ENCODE results near the gene SDSL. TPM values are rescaled to one million over a fixed set of nuclear protein-coding genes. Genes with fewer than 3 reads are reported as not detected.

Gene SDSL
- total RNA-seq, 1 experiment from 2014 or later: 19.9 TPM

DNA sequence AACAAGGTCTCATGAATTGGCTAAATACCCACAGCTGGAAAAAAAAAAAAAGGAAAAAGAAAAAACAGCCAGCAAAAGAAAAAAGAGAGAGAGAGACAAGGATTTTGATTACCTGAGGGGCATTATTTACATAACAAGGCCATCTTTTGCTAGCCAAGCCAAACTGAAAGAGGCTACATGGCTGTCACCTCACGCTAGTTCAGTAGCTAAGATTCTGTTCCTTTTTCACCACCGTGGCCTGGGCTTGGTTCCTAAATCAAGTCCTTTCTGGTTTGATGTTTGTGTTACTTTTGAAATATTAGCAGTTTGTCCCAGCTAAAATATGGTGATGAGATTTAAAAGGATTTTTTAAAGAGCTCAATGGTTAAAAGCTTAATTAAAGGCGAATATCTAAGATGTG, 16.5 kb upstream of the SDSL start:
- TF ChIP-seq, protein P1, sequence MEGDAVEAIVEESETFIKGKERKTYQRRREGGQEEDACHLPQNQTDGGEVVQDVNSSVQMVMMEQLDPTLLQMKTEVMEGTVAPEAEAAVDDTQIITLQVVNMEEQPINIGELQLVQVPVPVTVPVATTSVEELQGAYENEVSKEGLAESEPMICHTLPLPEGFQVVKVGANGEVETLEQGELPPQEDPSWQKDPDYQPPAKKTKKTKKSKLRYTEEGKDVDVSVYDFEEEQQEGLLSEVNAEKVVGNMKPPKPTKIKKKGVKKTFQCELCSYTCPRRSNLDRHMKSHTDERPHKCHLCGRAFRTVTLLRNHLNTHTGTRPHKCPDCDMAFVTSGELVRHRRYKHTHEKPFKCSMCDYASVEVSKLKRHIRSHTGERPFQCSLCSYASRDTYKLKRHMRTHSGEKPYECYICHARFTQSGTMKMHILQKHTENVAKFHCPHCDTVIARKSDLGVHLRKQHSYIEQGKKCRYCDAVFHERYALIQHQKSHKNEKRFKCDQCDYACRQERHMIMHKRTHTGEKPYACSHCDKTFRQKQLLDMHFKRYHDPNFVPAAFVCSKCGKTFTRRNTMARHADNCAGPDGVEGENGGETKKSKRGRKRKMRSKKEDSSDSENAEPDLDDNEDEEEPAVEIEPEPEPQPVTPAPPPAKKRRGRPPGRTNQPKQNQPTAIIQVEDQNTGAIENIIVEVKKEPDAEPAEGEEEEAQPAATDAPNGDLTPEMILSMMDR (IDR thresholded peaks at IDR 0.05; ENCODE audit: unreplicated experiment): no peak
- BruUV-seq (replicated peaks): no TSS peak
- CTCF ChIA-PET: no interaction called here
- Mint-ChIP-seq H3K4me3 (ENCODE audit: low read depth, unreplicated experiment) (no peak overlapping the region), H3K36me3 (ENCODE audit: insufficient read depth, unreplicated experiment) (no peaks in the 10 kb centered on the region), H3K27ac (ENCODE audit: unreplicated experiment) (no peak overlapping the region), H3K9me3 (ENCODE audit: low read depth, unreplicated experiment) (no peaks in the 10 kb centered on the region), H3K27me3 (ENCODE audit: unreplicated experiment) (peaks cover 16% of the 10 kb centered on the region), H3K4me1 (ENCODE audit: low read depth, unreplicated experiment) (peaks cover 7% of the 10 kb centered on the region)
- DNase-seq: no peak
- intact Hi-C loops (cut with micrococcal nuclease; ENCODE audit: unreplicated experiment): no loop called here

DNA sequence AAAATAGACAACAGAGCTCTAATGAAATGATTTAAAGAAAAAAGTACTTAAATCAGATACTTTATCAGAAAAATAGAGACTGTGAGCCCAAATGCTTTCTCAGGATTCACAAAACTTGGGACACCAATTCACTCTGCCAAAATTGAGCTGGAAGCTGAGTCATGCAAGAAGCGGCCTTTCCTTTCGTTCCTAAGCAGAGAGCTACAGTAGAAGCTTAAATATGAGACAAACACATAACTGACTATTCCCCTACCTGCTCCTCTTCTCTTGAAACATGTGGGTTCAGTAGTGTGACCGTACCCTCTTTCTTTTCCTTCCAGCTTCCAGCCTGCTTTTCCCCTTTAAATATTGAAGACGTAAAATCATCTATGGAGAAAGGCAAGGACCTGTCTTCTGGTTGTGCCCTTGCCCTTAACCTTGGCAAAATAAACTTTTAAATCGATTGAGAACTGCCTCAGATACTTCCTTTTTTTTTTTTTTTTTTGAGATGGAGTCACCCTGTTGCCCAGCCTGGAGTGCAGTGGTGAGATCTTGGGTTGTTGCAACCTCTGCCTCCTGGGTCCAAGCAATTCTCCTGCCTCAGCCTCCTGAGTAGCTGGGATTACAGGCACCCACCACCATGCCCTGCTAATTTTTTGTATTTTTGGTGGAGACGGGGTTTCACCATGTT, 14.1 kb upstream of the SDSL start:
- CTCF ChIA-PET: interaction anchor here (1.3 kb wide), 1 partner anchor 17 kb away, joined by 6 read pairs; no protein-coding TSS in a partner anchor
- TF ChIP-seq, protein P1 (IDR thresholded peaks at IDR 0.05; ENCODE audit: unreplicated experiment): no peak
- Mint-ChIP-seq H3K9me3 (ENCODE audit: low read depth, unreplicated experiment) (no peaks in the 10 kb centered on the region), H3K36me3 (ENCODE audit: insufficient read depth, unreplicated experiment) (no peaks in the 10 kb centered on the region), H3K4me3 (ENCODE audit: low read depth, unreplicated experiment) (no peak overlapping the region), H3K27me3 (ENCODE audit: unreplicated experiment) (peaks cover 13% of the 10 kb centered on the region), H3K27ac (ENCODE audit: unreplicated experiment) (no peak overlapping the region), H3K4me1 (ENCODE audit: low read depth, unreplicated experiment) (peaks cover 7% of the 10 kb centered on the region)
- no TSS peak for BruUV-seq (replicated peaks)
- no peak for DNase-seq
- intact Hi-C loops (cut with micrococcal nuclease; ENCODE audit: unreplicated experiment): no loop called here

DNA sequence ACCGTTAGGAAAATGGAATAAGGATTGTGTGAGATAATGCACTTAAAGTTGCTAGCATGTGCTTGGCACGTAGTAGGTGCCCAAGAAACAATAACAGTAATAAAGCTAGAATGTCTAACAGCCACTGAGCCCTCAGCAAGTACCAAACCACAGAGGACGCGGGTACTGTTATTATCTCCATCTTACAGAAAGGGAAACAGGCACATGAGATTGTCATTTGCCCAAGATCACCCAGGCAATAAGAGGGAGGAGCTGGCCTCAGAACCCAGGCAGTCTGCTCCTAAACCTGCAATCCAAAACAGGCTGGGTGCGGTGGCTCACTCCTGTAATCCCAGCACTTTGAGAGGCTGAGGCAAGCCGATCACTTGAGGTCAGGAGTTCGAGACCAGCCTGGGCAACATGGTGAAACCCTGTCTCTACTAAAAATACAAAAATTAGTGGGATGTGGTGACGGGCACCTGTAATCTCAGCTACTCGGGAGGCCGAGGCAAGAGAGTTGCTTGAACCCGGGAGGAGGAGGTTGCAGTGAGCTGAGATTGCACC, 13.4 kb upstream of the SDSL start:
- intact Hi-C loops (cut with micrococcal nuclease; ENCODE audit: unreplicated experiment): no loop called here
- DNase-seq: no peak
- no TSS peak for BruUV-seq (replicated peaks)
- Mint-ChIP-seq H3K36me3 (ENCODE audit: insufficient read depth, unreplicated experiment) (no peaks in the 10 kb centered on the region), H3K4me1 (ENCODE audit: low read depth, unreplicated experiment) (peaks cover 7% of the 10 kb centered on the region), H3K4me3 (ENCODE audit: low read depth, unreplicated experiment) (no peak overlapping the region), H3K9me3 (ENCODE audit: low read depth, unreplicated experiment) (no peaks in the 10 kb centered on the region), H3K27ac (ENCODE audit: unreplicated experiment) (no peak overlapping the region), H3K27me3 (ENCODE audit: unreplicated experiment) (peaks cover 13% of the 10 kb centered on the region)
- CTCF ChIA-PET: interaction anchor here (0.5 kb wide), 1 partner anchor 9 kb away, joined by 5 read pairs; no protein-coding TSS in a partner anchor
- TF ChIP-seq, protein P1 (IDR thresholded peaks at IDR 0.05; ENCODE audit: unreplicated experiment): no peak

DNA sequence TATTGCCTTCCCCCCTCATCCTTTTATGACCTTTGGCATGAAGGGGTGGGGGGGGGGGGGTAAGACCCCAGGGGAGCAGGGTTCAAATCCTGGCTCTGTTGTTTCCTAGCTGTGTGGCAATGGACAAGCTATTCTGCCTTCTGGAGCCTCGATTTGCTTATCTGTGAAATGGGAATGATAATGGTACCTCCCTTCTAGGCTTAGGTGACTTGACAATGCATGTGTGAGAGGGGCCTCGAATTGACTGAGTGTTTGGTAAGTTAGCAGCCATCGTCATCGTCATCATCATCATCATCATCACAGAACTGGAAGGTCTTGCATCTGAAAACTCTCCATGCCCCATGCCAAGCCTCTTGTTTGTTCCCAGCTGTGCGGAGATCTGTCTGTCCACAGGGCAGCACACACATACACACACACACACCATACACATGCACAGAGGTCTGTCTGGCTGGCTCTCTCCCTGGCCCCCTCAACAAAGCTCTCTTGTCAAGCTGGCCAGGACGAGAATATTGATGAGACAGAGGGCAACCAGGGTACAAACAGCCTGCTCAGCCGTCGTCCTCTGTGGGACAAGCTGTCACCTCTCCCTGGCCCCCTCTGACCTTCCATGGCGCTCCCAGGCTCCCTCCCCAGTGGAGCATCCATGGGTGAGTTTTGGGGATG, 12.6 kb upstream of the SDSL start:
- peaks cover 2% of the 10 kb centered on the region for H3K4me1 Mint-ChIP-seq (ENCODE audit: low read depth, unreplicated experiment)
- H3K9me3 Mint-ChIP-seq (ENCODE audit: low read depth, unreplicated experiment): no peaks in the 10 kb centered on the region
- TF ChIP-seq, protein P1 (IDR thresholded peaks at IDR 0.05; ENCODE audit: unreplicated experiment): no peak
- H3K27ac Mint-ChIP-seq (ENCODE audit: unreplicated experiment): no peak overlapping the region
- H3K36me3 Mint-ChIP-seq (ENCODE audit: insufficient read depth, unreplicated experiment): no peaks in the 10 kb centered on the region
- DNase-seq: no peak
- peaks cover 13% of the 10 kb centered on the region for H3K27me3 Mint-ChIP-seq (ENCODE audit: unreplicated experiment)
- BruUV-seq (replicated peaks): no TSS peak
- intact Hi-C loops (cut with micrococcal nuclease; ENCODE audit: unreplicated experiment): no loop called here
- H3K4me3 Mint-ChIP-seq (ENCODE audit: low read depth, unreplicated experiment): no peak overlapping the region
- CTCF ChIA-PET: interaction anchor here (0.5 kb wide), 1 partner anchor 9 kb away, joined by 5 read pairs; no protein-coding TSS in a partner anchor

Data from Calu3 (cell line).